H1 (cell line): Measurements from ENCODE around the gene PSPC1. TPM values are rescaled to one million over a fixed set of nuclear protein-coding genes. Genes with fewer than 3 reads are reported as not detected.

Experiments
- CTCF ChIA-PET: fragments of 300-600 bp; sonication (Branson Sonifier 250); formaldehyde crosslinking; loops from one replicate; lab custom pipeline; 2021; ENCODE audit not compliant: partially characterized antibody; lab: Charles Lee
- POLR2A ChIA-PET: fragments of 300-600 bp; sonication (Branson Sonifier 250); formaldehyde crosslinking; loops from one replicate; lab custom pipeline; 2021; ENCODE audit warnings: inconsistent platforms; ENCODE audit not compliant: partially characterized antibody; lab: Charles Lee
- DNase-seq, 2 experiments: peaks; one replicate each; pipeline versions ENCODE4 v3.0.0 to v3.0.0-alpha.2; 2010 to 2022; ENCODE audit warnings: low spot score in 2 of 2, low read depth in 1 of 2, mixed read lengths in 1 of 2
- FAIRE-seq: peaks from 2 replicates; lab custom pipeline; 2011; peaks lifted over from hg19 to GRCh38; lab: Jason Lieb, UNC
- H2AFZ ChIP-seq: 2 replicates; pipeline ENCODE4 v1.8.1; 2012; ENCODE audit warnings: low read length, inconsistent platforms
- H2AK5ac ChIP-seq: 2 replicates; pipeline ENCODE4 v1.6.1; 2013; ENCODE audit warnings: low read depth, low read length
- H2BK120ac ChIP-seq: replicated peaks from 2 replicates; pipeline ENCODE3; 2013; ENCODE audit warnings: low read depth, low read length, inconsistent platforms
- H2BK12ac ChIP-seq: 2 replicates; pipeline ENCODE4 v1.6.1; 2013; ENCODE audit warnings: low read depth, low read length
- H2BK15ac ChIP-seq: 2 replicates; pipeline ENCODE4 v1.6.1; 2013; ENCODE audit warnings: low read length
- H2BK20ac ChIP-seq: 2 replicates; pipeline ENCODE4 v1.6.1; 2013; ENCODE audit warnings: low read length
- H2BK5ac ChIP-seq: 2 replicates; pipeline ENCODE4 v1.6.1; 2013; ENCODE audit warnings: low read depth, low read length
- H3K14ac ChIP-seq: 2 replicates; pipeline ENCODE4 v1.6.1; 2013; ENCODE audit warnings: inconsistent platforms; ENCODE audit not compliant: insufficient read length
- H3K18ac ChIP-seq: 2 replicates; pipeline ENCODE4 v1.6.1; 2013; ENCODE audit warnings: low read length; ENCODE audit errors: extremely low read depth
- H3K23ac ChIP-seq: 2 replicates; pipeline ENCODE4 v1.6.1; 2013; ENCODE audit warnings: inconsistent platforms; ENCODE audit not compliant: insufficient read length
- H3K23me2 ChIP-seq: 2 replicates; pipeline ENCODE4 v1.6.1; 2013; ENCODE audit warnings: low read depth, low read length
- H3K27ac ChIP-seq: 2 replicates; pipeline ENCODE4 v1.6.1; 2011; ENCODE audit warnings: low read depth, low read length, inconsistent platforms
- H3K27me3 ChIP-seq, 4 experiments: replicated peaks in 1 of 4; 1 replicate in 1 of 4; 2 replicates in 3 of 4; pipeline versions ENCODE4 v1.6.1 to v1.8.1; 2011 to 2013; ENCODE audit warnings: low read length in 3 of 4, mild to moderate bottlenecking in 3 of 4, inconsistent platforms in 2 of 4, mixed read lengths in 2 of 4, moderate library complexity in 1 of 4; ENCODE audit not compliant: control insufficient read depth in 3 of 4, insufficient read depth in 3 of 4; ENCODE audit errors: extremely low read depth in 1 of 4
- H3K36me3 ChIP-seq, 4 experiments: 2 replicates each; pipeline versions ENCODE4 v1.6.1 to v1.8.1; 2011 to 2013; ENCODE audit warnings: mild to moderate bottlenecking in 4 of 4, low read length in 3 of 4, moderate library complexity in 2 of 4, control low read depth in 1 of 4, inconsistent platforms in 1 of 4; ENCODE audit not compliant: insufficient read depth in 4 of 4, control insufficient read depth in 2 of 4
- H3K4ac ChIP-seq: replicated peaks from 2 replicates; pipeline ENCODE3; 2013; ENCODE audit warnings: low read length, low read depth, mixed read lengths, inconsistent platforms; ENCODE audit not compliant: insufficient read length
- H3K4me1 ChIP-seq, 4 experiments: replicated peaks in 1 of 4; 1 replicate in 1 of 4; 2 replicates in 3 of 4; pipeline versions ENCODE4 v1.6.1 to v1.8.1; 2011 to 2013; ENCODE audit warnings: low read length in 3 of 4, inconsistent platforms in 2 of 4, mixed read lengths in 1 of 4; ENCODE audit not compliant: insufficient read depth in 4 of 4, control insufficient read depth in 3 of 4
- H3K4me2 ChIP-seq, 2 experiments: 2 replicates each; pipeline versions ENCODE4 v1.6.1 to v1.8.1; 2011 to 2013; ENCODE audit warnings: low read depth in 2 of 2, low read length in 2 of 2, control low read depth in 1 of 2, inconsistent platforms in 1 of 2, mild to moderate bottlenecking in 1 of 2; ENCODE audit not compliant: insufficient read depth in 1 of 2
- H3K4me3 ChIP-seq, 4 experiments: fragments of 200-600, 300-600 bp in 1 of 4; sonication (generic), shearing (Covaris generic), sonication (Bioruptor Twin) in 1 of 4; 2 replicates each; pipeline versions ENCODE4 v1.5.1 to v1.8.1; 2011 to 2016; ENCODE audit warnings: low read length in 4 of 4, low read depth in 3 of 4, control low read depth in 2 of 4, inconsistent platforms in 2 of 4, mild to moderate bottlenecking in 2 of 4, mixed read lengths in 1 of 4, moderate library complexity in 1 of 4; ENCODE audit not compliant: insufficient read depth in 2 of 4; ENCODE audit errors: extremely low read depth in 1 of 4
- H3K56ac ChIP-seq: replicated peaks from 2 replicates; pipeline ENCODE3; 2013; ENCODE audit warnings: low read depth, mild to moderate bottlenecking, mixed read lengths, low read length, inconsistent platforms; ENCODE audit not compliant: insufficient read length
- H3K79me1 ChIP-seq: 2 replicates; pipeline ENCODE4 v1.6.1; 2013; ENCODE audit warnings: low read depth, low read length, control low read depth
- H3K79me2 ChIP-seq, 2 experiments: 2 replicates each; pipeline versions ENCODE4 v1.6.1 to v1.8.1; 2012 to 2013; ENCODE audit warnings: low read length in 2 of 2, mild to moderate bottlenecking in 2 of 2, inconsistent platforms in 1 of 2; ENCODE audit not compliant: insufficient read depth in 2 of 2, control insufficient read depth in 1 of 2
- H3K9ac ChIP-seq, 4 experiments: replicated peaks in 1 of 4; 1 replicate in 1 of 4; 2 replicates in 3 of 4; pipeline versions ENCODE4 v1.6.1 to v1.8.1; 2011 to 2013; ENCODE audit warnings: low read depth in 3 of 4, low read length in 3 of 4, control low read depth in 2 of 4, mild to moderate bottlenecking in 2 of 4, moderate library complexity in 2 of 4, inconsistent platforms in 1 of 4; ENCODE audit errors: extremely low read depth in 1 of 4
- H3K9me3 ChIP-seq, 2 experiments: 2 replicates each; pipeline versions ENCODE4 v1.6.1 to v1.8.1; 2012 to 2013; ENCODE audit warnings: mild to moderate bottlenecking in 2 of 2, moderate library complexity in 2 of 2, control low read depth in 1 of 2, inconsistent platforms in 1 of 2, low read depth in 1 of 2, low read length in 1 of 2, mixed read lengths in 1 of 2; ENCODE audit not compliant: insufficient read depth in 2 of 2
- H4K20me1 ChIP-seq, 2 experiments: replicated peaks in 1 of 2; 2 replicates each; pipeline versions ENCODE3 to v1.8.1; 2011 to 2013; ENCODE audit warnings: inconsistent platforms in 2 of 2, low read length in 2 of 2, mild to moderate bottlenecking in 1 of 2; ENCODE audit not compliant: insufficient read depth in 2 of 2, control insufficient read depth in 1 of 2
- H4K5ac ChIP-seq: 2 replicates; pipeline ENCODE4 v1.6.1; 2013; ENCODE audit warnings: low read length, low read depth, mixed read lengths, inconsistent platforms; ENCODE audit not compliant: insufficient read length
- H4K8ac ChIP-seq: 2 replicates; pipeline ENCODE4 v1.8.0; 2013; ENCODE audit warnings: mild to moderate bottlenecking, moderate library complexity, low read length, inconsistent platforms; ENCODE audit not compliant: insufficient read depth; ENCODE audit errors: extremely low read depth
- H4K91ac ChIP-seq: replicated peaks from 2 replicates; pipeline ENCODE3; 2013; ENCODE audit warnings: low read length, mixed read lengths, inconsistent platforms; ENCODE audit not compliant: insufficient read length
- BRCA1 ChIP-seq: IDR thresholded peaks from 2 replicates; pipeline ENCODE4 v1.6.1; 2012; ENCODE audit warnings: low read depth, low read length, improper control_type of control experiment
- CBX5 ChIP-seq: fragments of 300-800, 300-1000 bp; sonication (generic); IDR thresholded peaks from 2 replicates; pipeline ENCODE4 v1.7.1; 2016; ENCODE audit warnings: antibody characterized with exemption, low read length, low read depth
- HDAC6 ChIP-seq: IDR thresholded peaks from one replicate; pipeline ENCODE4 v1.7.1; 2012; ENCODE audit warnings: low read depth, mild to moderate bottlenecking, inconsistent platforms, low read length, moderate library complexity
- KDM1A ChIP-seq: fragments of 200-600, 300-600 bp; sonication (generic); IDR thresholded peaks from 2 replicates; pipeline ENCODE4 v1.7.1; 2016; ENCODE audit warnings: mild to moderate bottlenecking, low read length, borderline replicate concordance
- KDM4A ChIP-seq: IDR thresholded peaks from one replicate; pipeline ENCODE4 v1.7.1; 2012; ENCODE audit warnings: low read depth, mild to moderate bottlenecking, moderate library complexity, low read length, inconsistent platforms; ENCODE audit not compliant: severe bottlenecking
- SIN3A ChIP-seq, 2 experiments: IDR thresholded peaks in 1 of 2; conservative IDR thresholded peaks in 1 of 2; 2 replicates each; pipeline ENCODE4 v1.6.1; 2011 to 2012; ENCODE audit warnings: low read length in 2 of 2, improper control_type of control experiment in 1 of 2, low read depth in 1 of 2, mild to moderate bottlenecking in 1 of 2
- TAF1 ChIP-seq: IDR thresholded peaks from 2 replicates; pipeline ENCODE4 v1.6.1; 2011; ENCODE audit warnings: mild to moderate bottlenecking, low read depth, low read length
- TCF12 ChIP-seq: IDR thresholded peaks from 2 replicates; pipeline ENCODE4 v1.6.1; 2011; ENCODE audit warnings: low read depth, mild to moderate bottlenecking, low read length
- ZNF274 ChIP-seq: IDR thresholded peaks from 2 replicates; pipeline ENCODE4 v1.7.0; 2012; ENCODE audit warnings: low read length, borderline replicate concordance; ENCODE audit errors: extremely low read depth
- WGBS, 2 experiments: shearing (Covaris generic) in 1 of 2; methylation state at CpG; one replicate each; pipeline versions ENCODE4 v1.1.6 to v1.1.7; 2013 to 2015; ENCODE audit warnings: low lambda C conversion rate in 2 of 2, mixed read lengths in 2 of 2, inconsistent platforms in 1 of 2, low coverage in 1 of 2, missing lambda C conversion rate in 1 of 2; ENCODE audit not compliant: insufficient replicate concordance in 2 of 2, insufficient coverage in 1 of 2, insufficient read length in 1 of 2; ENCODE audit errors: extremely low coverage in 1 of 2, missing lambda C conversion rate in 1 of 2; 5-methylcytosine and 5-hydroxymethylcytosine counted together
- polyA plus RNA-seq, 7 experiments: library from polyadenylated mRNA; depleted of rRNA in 3 of 7; stranded (reverse) in 5 of 7; unstranded in 2 of 7; fragments of >200 nt in 5 of 7; fragments of 200-250 nt in 2 of 7; gene quantifications; 1 replicate in 5 of 7; 2 replicates in 1 of 7; 4 replicates in 1 of 7; pipeline versions ENCODE4 v1.2.1 to v1.2.3, GENCODE V29; 2011 to 2013; ENCODE audit warnings: missing spikeins in 2 of 7, mixed read lengths in 2 of 7
- total RNA-seq: library from RNA; stranded (reverse); fragmentation: NEBNext Ultra II Directional; extraction: Animal tissue kit (Norgen Biotek cat#: 25700); gene quantifications from 2 replicates; pipeline ENCODE4 v1.2.1, GENCODE V29; 2021
- TF ChIP-seq, protein P1 (sequence below): IDR thresholded peaks from 2 replicates; pipeline ENCODE4 v1.6.1; 2012; ENCODE audit warnings: inconsistent platforms
- TF ChIP-seq, protein P2 (sequence below): IDR thresholded peaks from 2 replicates; pipeline ENCODE4 v1.6.1; 2011; ENCODE audit warnings: low read depth, mild to moderate bottlenecking, low read length; ENCODE audit not compliant: insufficient read depth

The PSPC1 gene
- total and polyA plus RNA-seq, 2 of the 8 experiments (the other 6 are each of a cell fraction or from before 2014, with no cell fraction given): 53.4 to 97.4 TPM

DNA sequence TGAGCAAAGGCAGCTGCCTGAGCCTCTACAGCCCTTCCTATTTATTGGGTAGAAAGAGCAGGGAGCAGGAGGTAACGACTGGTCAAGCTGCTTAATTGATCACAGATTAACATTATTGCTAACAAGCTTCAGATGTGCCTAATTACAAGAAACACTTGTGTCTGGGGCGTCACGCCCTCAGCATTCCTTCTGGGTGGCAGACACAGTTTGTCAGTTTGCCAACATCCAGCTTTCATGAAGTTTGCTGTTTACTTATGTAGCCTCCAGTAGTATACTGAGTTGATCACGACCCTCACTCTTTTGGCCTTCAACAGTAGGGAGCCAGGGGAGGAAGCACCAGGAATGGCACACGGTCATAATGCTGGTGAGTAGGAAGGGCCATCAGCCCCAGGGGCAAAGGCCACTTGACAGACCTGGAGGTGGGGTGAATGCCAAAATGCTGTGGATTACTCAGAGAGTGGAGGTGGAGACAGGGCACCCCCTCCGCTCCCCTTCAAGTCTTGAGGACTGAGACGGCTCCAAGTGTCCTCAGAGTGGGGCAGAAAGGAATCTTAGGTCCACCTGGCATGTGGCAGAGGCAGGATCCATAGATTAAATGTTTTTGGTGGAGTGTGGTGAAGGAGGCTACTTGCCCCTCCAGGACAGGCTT lies 34.9 kb upstream of the PSPC1 start:
- Histone ChIP-seq H3K4ac (no peak overlapping the region), H2BK5ac (no peak overlapping the region), H2AFZ (peak overlapping the region; percentile 55; the same call in 1 of the 2 replicates), H3K9me3 (peaks cover 3 to 6% of the 10 kb centered on the region in 2 experiments; a peak in 2 of 4 replicates), H2AK5ac (no peak overlapping the region), H3K36me3 (peaks cover 0 to 7% (median 1%) of the 10 kb centered on the region in 4 experiments; a peak in 1 of 8 replicates), H3K14ac (no peak overlapping the region), H3K27me3 (no peaks in the 10 kb centered on the region), H2BK20ac (no peak overlapping the region), H2BK15ac (no peak overlapping the region), H4K91ac (no peak overlapping the region), H3K23ac (no peak overlapping the region), H2BK12ac (no peak overlapping the region), H4K8ac (no peak overlapping the region), H3K27ac (no peak overlapping the region), H3K79me2 (no peaks in the 10 kb centered on the region), H3K4me3 (no peak overlapping the region), H3K4me2 (0 out of 4 replicates have a peak overlapping the region, but pooled peaks of 1 of the 2 experiments have one; percentile 5), H4K5ac (no peak overlapping the region), H2BK120ac (no peak overlapping the region), H3K79me1 (no peaks in the 10 kb centered on the region), H3K9ac (no peak overlapping the region), H3K18ac (no peak overlapping the region), H3K23me2 (no peaks in the 10 kb centered on the region), H4K20me1 (peaks cover 1 to 2% of the 10 kb centered on the region in 2 experiments), H3K4me1 (peaks cover 0 to 3% (median under 1%) of the 10 kb centered on the region in 4 experiments; a peak in 1 of 7 replicates), H3K56ac (no peak overlapping the region)
- ChIA-PET CTCF (interaction anchor here (0.7 to 2.9 kb wide), 17 partner anchors 13 to 156 kb away, joined by 3 to 17 read pairs (median 4); no protein-coding TSS in a partner anchor), POLR2A (interaction anchor here (0.9 to 2.9 kb wide), 3 partner anchors 24 to 47 kb away, joined by 4 to 7 read pairs (median 5); partner anchors contain the start of gene PSPC1)
- FAIRE-seq: no peak
- no peak for DNase-seq
- 85% methylated on average over 6 of the region's 7 CpGs; no CpG with 5 or more reads in 1 of the 2 experiments for WGBS, 2 experiments
- no peak for TF ChIP-seq TCF12
- no peak for TF ChIP-seq CBX5
- no peak for TF ChIP-seq KDM1A
- no peak for TF ChIP-seq TAF1
- TF ChIP-seq KDM4A: no peak
- no peak for TF ChIP-seq ZNF274
- no peak for TF ChIP-seq SIN3A (conservative IDR thresholded peaks at IDR 0.05 in 1 of 2, IDR thresholded peaks at IDR 0.05 in 1 of 2; ENCODE audit: low read depth in 1 of 2, low read length in 2 of 2)
- TF ChIP-seq HDAC6: no peak
- TF ChIP-seq BRCA1: no peak
- TF ChIP-seq, protein P1, sequence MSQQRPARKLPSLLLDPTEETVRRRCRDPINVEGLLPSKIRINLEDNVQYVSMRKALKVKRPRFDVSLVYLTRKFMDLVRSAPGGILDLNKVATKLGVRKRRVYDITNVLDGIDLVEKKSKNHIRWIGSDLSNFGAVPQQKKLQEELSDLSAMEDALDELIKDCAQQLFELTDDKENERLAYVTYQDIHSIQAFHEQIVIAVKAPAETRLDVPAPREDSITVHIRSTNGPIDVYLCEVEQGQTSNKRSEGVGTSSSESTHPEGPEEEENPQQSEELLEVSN: no peak
- TF ChIP-seq, protein P2, sequence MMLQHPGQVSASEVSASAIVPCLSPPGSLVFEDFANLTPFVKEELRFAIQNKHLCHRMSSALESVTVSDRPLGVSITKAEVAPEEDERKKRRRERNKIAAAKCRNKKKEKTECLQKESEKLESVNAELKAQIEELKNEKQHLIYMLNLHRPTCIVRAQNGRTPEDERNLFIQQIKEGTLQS: no peak
